Osteocyte (in vitro differentiated cells): ENCODE measurements around the gene DPP10. TPM values are rescaled to one million over a fixed set of nuclear protein-coding genes. Genes with fewer than 3 reads are reported as not detected.

Experiments
- DNase-seq: peaks from one replicate; pipeline ENCODE4 v3.0.0; 2021; ENCODE audit warnings: mixed read lengths; ENCODE audit not compliant: unreplicated experiment; ENCODE audit errors: extremely low spot score
- H3K27ac Mint-ChIP-seq: one replicate; pipeline ENCODE4 v1.8.0; 2021; ENCODE audit warnings: mild to moderate bottlenecking, mixed read lengths; ENCODE audit not compliant: unreplicated experiment
- H3K27me3 Mint-ChIP-seq: one replicate; pipeline ENCODE4 v1.8.0; 2021; ENCODE audit warnings: mixed read lengths; ENCODE audit not compliant: unreplicated experiment
- H3K36me3 Mint-ChIP-seq: one replicate; pipeline ENCODE4 v1.8.0; 2021; ENCODE audit warnings: mixed read lengths; ENCODE audit not compliant: unreplicated experiment
- H3K4me1 Mint-ChIP-seq: one replicate; pipeline ENCODE4 v1.8.0; 2021; ENCODE audit warnings: mixed read lengths; ENCODE audit not compliant: unreplicated experiment
- H3K4me3 Mint-ChIP-seq: one replicate; pipeline ENCODE4 v1.8.0; 2021; ENCODE audit warnings: mild to moderate bottlenecking, moderate library complexity, mixed read lengths; ENCODE audit not compliant: unreplicated experiment
- H3K9me3 Mint-ChIP-seq: one replicate; pipeline ENCODE4 v1.8.0; 2021; ENCODE audit warnings: mixed read lengths; ENCODE audit not compliant: unreplicated experiment
- total RNA-seq: library from RNA; stranded (reverse); gene quantifications from 2 replicates; pipeline ENCODE4 v1.2.1, GENCODE V29; 2021
- TF ChIP-seq, protein P1 (sequence below): fragments of 200-600 bp; sonication (generic); IDR thresholded peaks from 2 replicates; pipeline ENCODE4 v1.5.0; 2021; ENCODE audit warnings: antibody characterized with exemption, mild to moderate bottlenecking, moderate library complexity

Gene DPP10
- total RNA-seq, 1 donor from 2014 or later = not detected

DNA sequence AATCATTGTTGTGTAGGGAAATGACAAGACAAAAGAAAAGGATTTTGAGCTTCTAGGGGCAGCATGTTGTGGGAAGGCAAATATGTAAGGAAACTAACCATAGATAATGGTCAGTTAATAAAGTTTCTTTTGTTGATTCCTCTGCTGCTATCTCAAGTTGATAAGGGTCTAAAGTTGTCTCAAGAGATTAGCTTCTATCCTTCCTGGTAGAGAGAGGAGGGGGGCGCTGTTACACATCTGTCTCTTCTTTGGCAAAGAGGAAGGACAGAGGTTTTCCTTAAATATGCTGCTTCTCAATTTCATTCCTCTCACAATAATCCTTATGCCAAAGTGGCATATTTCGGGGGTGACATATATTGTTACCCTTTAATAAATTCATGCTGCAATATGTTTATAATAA, 944.0 kb downstream of the DPP10 start:
- Mint-ChIP-seq H3K27me3 (no peaks in the 10 kb centered on the region), H3K36me3 (no peaks in the 10 kb centered on the region), H3K4me3 (no peak overlapping the region), H3K9me3 (peaks cover 49% of the 10 kb centered on the region), H3K4me1 (no peaks in the 10 kb centered on the region), H3K27ac (no peak overlapping the region)
- TF ChIP-seq, protein P1, sequence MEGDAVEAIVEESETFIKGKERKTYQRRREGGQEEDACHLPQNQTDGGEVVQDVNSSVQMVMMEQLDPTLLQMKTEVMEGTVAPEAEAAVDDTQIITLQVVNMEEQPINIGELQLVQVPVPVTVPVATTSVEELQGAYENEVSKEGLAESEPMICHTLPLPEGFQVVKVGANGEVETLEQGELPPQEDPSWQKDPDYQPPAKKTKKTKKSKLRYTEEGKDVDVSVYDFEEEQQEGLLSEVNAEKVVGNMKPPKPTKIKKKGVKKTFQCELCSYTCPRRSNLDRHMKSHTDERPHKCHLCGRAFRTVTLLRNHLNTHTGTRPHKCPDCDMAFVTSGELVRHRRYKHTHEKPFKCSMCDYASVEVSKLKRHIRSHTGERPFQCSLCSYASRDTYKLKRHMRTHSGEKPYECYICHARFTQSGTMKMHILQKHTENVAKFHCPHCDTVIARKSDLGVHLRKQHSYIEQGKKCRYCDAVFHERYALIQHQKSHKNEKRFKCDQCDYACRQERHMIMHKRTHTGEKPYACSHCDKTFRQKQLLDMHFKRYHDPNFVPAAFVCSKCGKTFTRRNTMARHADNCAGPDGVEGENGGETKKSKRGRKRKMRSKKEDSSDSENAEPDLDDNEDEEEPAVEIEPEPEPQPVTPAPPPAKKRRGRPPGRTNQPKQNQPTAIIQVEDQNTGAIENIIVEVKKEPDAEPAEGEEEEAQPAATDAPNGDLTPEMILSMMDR = no peak
- no peak for DNase-seq

DNA sequence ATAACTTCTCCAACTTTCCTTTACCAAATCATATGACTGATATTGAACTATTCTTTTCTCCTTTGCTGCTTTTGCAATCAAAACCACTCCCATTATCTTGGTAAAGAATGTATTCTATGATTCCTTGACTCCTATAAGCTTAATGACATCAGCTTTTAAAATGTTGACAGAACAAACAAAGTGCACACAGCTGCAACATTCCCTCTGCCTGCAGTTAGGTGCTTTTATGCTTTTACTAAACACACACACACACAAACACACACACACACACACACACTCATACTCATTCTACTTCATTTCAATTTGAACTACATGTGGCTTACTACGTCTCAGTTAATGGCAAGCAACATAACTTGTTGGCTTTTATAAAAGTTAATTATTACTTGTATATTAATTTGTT, 946.6 kb downstream of the DPP10 start:
- H3K9me3 Mint-ChIP-seq = peaks cover 47% of the 10 kb centered on the region
- TF ChIP-seq, protein P1 = no peak
- H3K27ac Mint-ChIP-seq = no peak overlapping the region
- H3K36me3 Mint-ChIP-seq = no peaks in the 10 kb centered on the region
- H3K4me1 Mint-ChIP-seq = no peaks in the 10 kb centered on the region
- H3K27me3 Mint-ChIP-seq = no peaks in the 10 kb centered on the region
- no peak for DNase-seq
- no peak overlapping the region for H3K4me3 Mint-ChIP-seq

DNA sequence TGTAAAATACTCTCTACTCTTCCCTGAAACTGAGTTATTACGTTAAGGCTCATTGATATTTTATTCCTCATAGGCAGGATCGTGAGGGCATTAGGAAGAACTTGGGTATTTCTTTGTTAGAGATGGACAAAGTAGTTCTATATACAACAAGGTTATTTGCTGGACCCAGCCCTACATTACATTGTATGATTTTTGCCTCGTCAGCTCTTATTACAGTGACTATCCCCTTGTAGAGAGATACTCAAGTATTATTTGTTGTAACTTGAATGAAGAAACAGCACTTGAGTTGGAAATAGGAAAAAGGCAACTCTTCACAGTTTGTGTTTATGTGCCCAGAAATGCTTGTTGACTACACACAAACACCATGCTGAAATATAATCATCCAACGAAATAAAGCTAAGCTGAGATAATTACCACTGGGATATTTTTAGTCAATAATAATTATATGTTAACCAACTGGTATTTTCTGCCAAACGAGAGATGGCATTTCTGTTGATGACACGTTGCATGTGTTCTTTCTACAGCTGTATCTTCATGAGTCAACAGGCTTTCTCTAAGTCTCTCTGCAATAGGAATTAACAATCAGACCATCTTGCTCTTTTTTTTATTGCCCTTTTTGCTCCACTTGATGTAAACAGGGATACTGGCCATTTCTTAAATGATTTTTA, 947.6 kb downstream of the DPP10 start:
- peaks cover 44% of the 10 kb centered on the region for H3K9me3 Mint-ChIP-seq
- H3K36me3 Mint-ChIP-seq = no peaks in the 10 kb centered on the region
- H3K4me3 Mint-ChIP-seq = no peak overlapping the region
- DNase-seq = no peak
- TF ChIP-seq, protein P1 = no peak
- no peaks in the 10 kb centered on the region for H3K27me3 Mint-ChIP-seq
- no peaks in the 10 kb centered on the region for H3K4me1 Mint-ChIP-seq
- H3K27ac Mint-ChIP-seq = no peak overlapping the region

DNA sequence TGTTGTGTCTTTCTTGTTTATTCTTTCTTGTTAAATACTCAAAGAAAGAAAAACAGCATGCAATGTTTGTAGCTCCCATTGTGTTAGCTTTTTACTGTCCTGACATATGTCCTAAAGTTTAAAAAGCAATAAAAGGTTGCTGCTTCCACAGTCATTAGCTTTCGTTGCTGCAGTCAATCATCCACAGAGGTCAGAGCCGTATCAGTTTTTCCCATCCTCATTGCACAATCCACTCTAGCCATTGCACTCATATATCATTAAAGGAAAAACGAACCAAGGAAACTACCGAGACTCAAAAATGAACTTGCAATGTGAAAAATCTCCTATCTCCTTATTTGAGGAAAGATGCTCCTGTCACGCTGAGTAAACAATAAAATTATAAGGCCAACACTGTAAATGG, 954.1 kb downstream of the DPP10 start:
- TF ChIP-seq, protein P1 = no peak
- Mint-ChIP-seq H3K9me3 (peaks cover 35% of the 10 kb centered on the region), H3K27me3 (no peaks in the 10 kb centered on the region), H3K4me1 (no peaks in the 10 kb centered on the region), H3K4me3 (no peak overlapping the region), H3K36me3 (no peaks in the 10 kb centered on the region), H3K27ac (no peak overlapping the region)
- DNase-seq = no peak

DNA sequence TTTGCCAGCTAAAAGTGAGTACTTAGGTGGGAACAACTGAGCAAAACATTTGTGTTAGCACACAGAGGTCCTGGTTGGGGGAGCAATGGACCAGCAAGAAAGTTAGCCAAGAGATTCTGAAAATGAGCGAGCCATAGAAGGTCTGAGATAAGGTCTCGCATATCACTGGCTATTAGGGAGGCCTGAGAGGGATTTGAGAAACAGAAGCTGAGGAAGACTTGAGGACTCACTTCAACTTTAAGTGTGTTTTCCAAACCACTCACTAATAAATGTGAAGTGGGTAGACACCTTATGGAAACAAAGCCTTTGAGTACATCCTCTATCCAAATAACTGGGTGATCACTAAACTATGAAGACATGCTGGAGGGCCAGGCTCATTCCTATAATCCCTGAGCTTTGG, 958.5 kb downstream of the DPP10 start:
- H3K27me3 Mint-ChIP-seq = no peaks in the 10 kb centered on the region
- no peak overlapping the region for H3K27ac Mint-ChIP-seq
- no peak overlapping the region for H3K4me3 Mint-ChIP-seq
- no peaks in the 10 kb centered on the region for H3K36me3 Mint-ChIP-seq
- TF ChIP-seq, protein P1 = no peak
- no peaks in the 10 kb centered on the region for H3K4me1 Mint-ChIP-seq
- DNase-seq = no peak
- H3K9me3 Mint-ChIP-seq = peaks cover 36% of the 10 kb centered on the region
